HEK293T (cell line): ENCODE measurements around the gene SLC30A10.
"Not testable (repeated sequence)": the region's sequence is repeated elsewhere in the genome, so short reads cannot be mapped to it uniquely, and the experiment has no call there.

ENCODE experiments used
- CTCF ChIA-PET: fragments of 350-600 bp; formaldehyde crosslinking; extraction: SDS; loops from one replicate; lab custom pipeline; 2021; ENCODE audit warnings: antibody characterized with exemption, inconsistent platforms; lab: Yijun Ruan, JAX
- POLR2A ChIA-PET: fragments of 350-600 bp; formaldehyde crosslinking; extraction: SDS; loops from one replicate; lab custom pipeline; 2020; ENCODE audit warnings: antibody characterized with exemption, inconsistent platforms; lab: Yijun Ruan, JAX
- DNase-seq: peaks from one replicate; pipeline ENCODE4 v3.0.0; 2012; ENCODE audit warnings: mixed read lengths; ENCODE audit errors: extremely low spot score
- ARNT ChIP-seq: fragments of 450-650 bp; IDR thresholded peaks from 2 replicates; pipeline ENCODE4 v1.6.1; 2017; ENCODE audit warnings: mild to moderate bottlenecking
- BHLHE40 ChIP-seq: fragments of 450-650 bp; IDR thresholded peaks from 2 replicates; pipeline ENCODE4 v1.6.1; 2016; ENCODE audit warnings: mild to moderate bottlenecking, moderate library complexity, borderline replicate concordance
- CTBP1 ChIP-seq: fragments of 450-650 bp; IDR thresholded peaks from 2 replicates; pipeline ENCODE4 v1.6.1; 2016; ENCODE audit warnings: borderline replicate concordance
- ELF4 ChIP-seq: fragments of 450-650 bp; IDR thresholded peaks from 2 replicates; pipeline ENCODE4 v1.6.1; 2017; ENCODE audit warnings: antibody characterized with exemption
- FOXA1 ChIP-seq: fragments of 450-650 bp; IDR thresholded peaks from 2 replicates; pipeline ENCODE4 v1.6.1; 2016; ENCODE audit warnings: mild to moderate bottlenecking
- FOXK2 ChIP-seq: fragments of 450-650 bp; IDR thresholded peaks from 2 replicates; pipeline ENCODE4 v1.6.1; 2016; ENCODE audit warnings: mild to moderate bottlenecking
- FOXM1 ChIP-seq: fragments of 450-650 bp; IDR thresholded peaks from 2 replicates; pipeline ENCODE4 v1.6.1; 2017; ENCODE audit warnings: mild to moderate bottlenecking, borderline replicate concordance
- HDGF ChIP-seq: fragments of 450-650 bp; IDR thresholded peaks from 2 replicates; pipeline ENCODE4 v1.6.1; 2017; ENCODE audit warnings: antibody characterized with exemption, borderline replicate concordance
- L3MBTL2 ChIP-seq: fragments of 450-650 bp; conservative IDR thresholded peaks from 2 replicates; pipeline ENCODE4 v1.6.1; 2016; ENCODE audit warnings: mild to moderate bottlenecking
- LEF1 ChIP-seq: fragments of 450-650 bp; IDR thresholded peaks from 2 replicates; pipeline ENCODE4 v1.6.1; 2017; ENCODE audit warnings: mild to moderate bottlenecking, borderline replicate concordance
- NFRKB ChIP-seq: fragments of 450-650 bp; IDR thresholded peaks from 2 replicates; pipeline ENCODE4 v1.6.1; 2016; ENCODE audit warnings: mild to moderate bottlenecking, moderate library complexity
- SP1 ChIP-seq: fragments of 450-650 bp; IDR thresholded peaks from 2 replicates; pipeline ENCODE4 v1.6.1; 2017
- SUZ12 ChIP-seq: fragments of 450-650 bp; IDR thresholded peaks from 2 replicates; pipeline ENCODE4 v1.6.1; 2016; ENCODE audit warnings: mild to moderate bottlenecking
- TARDBP ChIP-seq: fragments of 450-650 bp; IDR thresholded peaks from 2 replicates; pipeline ENCODE4 v1.6.1; 2016
- ZNF384 ChIP-seq: fragments of 450-650 bp; IDR thresholded peaks from 2 replicates; pipeline ENCODE4 v1.6.1; 2016
- TF ChIP-seq, protein P1 (sequence below): fragments of 450-650 bp; IDR thresholded peaks from 2 replicates; pipeline ENCODE4 v1.6.1; 2016

The SLC30A10 gene

GRCh38 chr1:219959540-219960203 lies 31.3 kb upstream of the SLC30A10 start:
- TF ChIP-seq FOXM1 (peak; percentile 50), FOXK2 (no peak), L3MBTL2 (no peak), FOXA1 (no peak)
- DNase-seq, result no peak
- ChIA-PET CTCF (no interaction called here), POLR2A (interaction anchor here (0.8 to 0.9 kb wide), 2 partner anchors 21 to 95 kb away, joined by 3 to 4 read pairs; no protein-coding TSS in a partner anchor)

- TF ChIP-seq BHLHE40, result no peak
- TF ChIP-seq CTBP1, result peak; percentile 68
- TF ChIP-seq, protein P1, sequence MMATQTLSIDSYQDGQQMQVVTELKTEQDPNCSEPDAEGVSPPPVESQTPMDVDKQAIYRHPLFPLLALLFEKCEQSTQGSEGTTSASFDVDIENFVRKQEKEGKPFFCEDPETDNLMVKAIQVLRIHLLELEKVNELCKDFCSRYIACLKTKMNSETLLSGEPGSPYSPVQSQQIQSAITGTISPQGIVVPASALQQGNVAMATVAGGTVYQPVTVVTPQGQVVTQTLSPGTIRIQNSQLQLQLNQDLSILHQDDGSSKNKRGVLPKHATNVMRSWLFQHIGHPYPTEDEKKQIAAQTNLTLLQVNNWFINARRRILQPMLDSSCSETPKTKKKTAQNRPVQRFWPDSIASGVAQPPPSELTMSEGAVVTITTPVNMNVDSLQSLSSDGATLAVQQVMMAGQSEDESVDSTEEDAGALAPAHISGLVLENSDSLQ, result peak; percentile 94
- peak; percentile 36 for DNase-seq
- CTCF ChIA-PET, result interaction anchor here (0.5 to 0.9 kb wide), 2 partner anchors 12 to 66 kb away, joined by 3 to 4 read pairs; no protein-coding TSS in a partner anchor
- POLR2A ChIA-PET, result interaction anchor here (0.8 to 0.9 kb wide), 2 partner anchors 21 to 96 kb away, joined by 3 to 4 read pairs; no protein-coding TSS in a partner anchor
Measured at GRCh38 chr1:219958875-219959417, 30.6 kb upstream of the SLC30A10 start.

GRCh38 chr1:219954736-219955421 lies 26.5 kb upstream of the SLC30A10 start:
- POLR2A ChIA-PET, result no interaction called here
- no peak for DNase-seq
- CTCF ChIA-PET, result no interaction called here
- TF ChIP-seq ZNF384, result no peak
- no peak for TF ChIP-seq HDGF
- TF ChIP-seq CTBP1, result no peak
- TF ChIP-seq FOXA1, result no peak
- no peak for TF ChIP-seq FOXM1
- TF ChIP-seq, protein P1, result no peak
- no peak for TF ChIP-seq BHLHE40
- TF ChIP-seq ARNT, result no peak
- no peak for TF ChIP-seq LEF1
- TF ChIP-seq TARDBP, result no peak

DNA sequence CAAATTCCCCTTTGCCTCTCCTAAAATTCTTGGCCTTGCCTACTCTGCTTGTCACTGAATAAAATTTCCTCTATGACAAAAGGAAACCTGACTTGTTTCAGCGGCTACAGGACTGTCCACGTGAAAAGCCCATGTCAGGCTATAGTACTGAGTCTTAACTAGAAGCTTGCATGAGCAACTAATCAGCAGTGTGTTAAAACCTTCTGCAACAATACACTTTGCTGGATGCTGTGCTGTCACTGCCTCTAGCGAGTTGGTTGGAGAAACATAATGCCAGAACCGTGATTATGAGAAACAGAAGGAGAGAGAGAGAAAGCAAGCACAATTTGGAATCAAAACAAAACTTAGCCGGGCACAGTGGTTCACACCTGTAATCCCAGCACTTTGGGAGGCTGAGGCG lies 25.7 kb upstream of the SLC30A10 start:
- ChIA-PET POLR2A (no interaction called here), CTCF (no interaction called here)
- DNase-seq, result no peak
- TF ChIP-seq, protein P1, result no peak
- no peak for TF ChIP-seq FOXK2
- no peak for TF ChIP-seq TARDBP
- TF ChIP-seq FOXM1, result no peak
- TF ChIP-seq ZNF384, result no peak
- TF ChIP-seq HDGF, result no peak
- no peak for TF ChIP-seq ELF4
- TF ChIP-seq FOXA1, result no peak
- no peak for TF ChIP-seq SP1
- no peak for TF ChIP-seq SUZ12
- TF ChIP-seq LEF1, result no peak
- no peak for TF ChIP-seq CTBP1
- no peak for TF ChIP-seq NFRKB
- TF ChIP-seq BHLHE40, result no peak
- no peak for TF ChIP-seq ARNT
- no peak for TF ChIP-seq L3MBTL2

DNA sequence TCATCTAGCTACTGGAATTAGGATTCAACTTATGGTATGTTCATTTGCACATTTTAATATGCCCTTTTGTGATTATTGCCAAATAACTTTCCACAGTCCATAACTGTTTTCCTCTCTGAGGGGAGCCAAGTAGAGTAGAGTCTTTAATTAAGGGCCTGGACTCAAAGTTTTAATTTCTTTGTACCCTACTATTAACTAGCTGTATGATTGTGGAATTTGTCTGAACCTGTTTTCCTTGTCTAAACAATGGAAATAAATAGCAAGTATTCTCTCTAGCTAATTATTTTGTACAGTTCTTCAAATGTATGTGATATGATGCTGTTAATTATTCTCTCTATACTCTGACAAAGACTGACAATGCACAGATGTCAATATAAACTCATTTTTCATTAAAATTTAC lies 24.0 kb upstream of the SLC30A10 start:
- ChIA-PET CTCF (no interaction called here), POLR2A (no interaction called here)
- no peak for TF ChIP-seq ZNF384
- TF ChIP-seq ARNT, result no peak
- TF ChIP-seq HDGF, result no peak
- no peak for TF ChIP-seq L3MBTL2
- no peak for TF ChIP-seq ELF4
- no peak for TF ChIP-seq CTBP1
- TF ChIP-seq TARDBP, result no peak
- TF ChIP-seq FOXK2, result no peak
- no peak for TF ChIP-seq SP1
- no peak for TF ChIP-seq FOXM1
- TF ChIP-seq LEF1, result no peak
- no peak for TF ChIP-seq SUZ12
- no peak for TF ChIP-seq NFRKB
- TF ChIP-seq FOXA1, result no peak
- TF ChIP-seq, protein P1, result no peak
- TF ChIP-seq BHLHE40, result no peak
- no peak for DNase-seq

- CTCF ChIA-PET, DNase-seq, POLR2A ChIA-PET: not testable (repeated sequence)
Measured at GRCh38 chr1:219949227-219949626, 20.9 kb upstream of the SLC30A10 start.

DNA sequence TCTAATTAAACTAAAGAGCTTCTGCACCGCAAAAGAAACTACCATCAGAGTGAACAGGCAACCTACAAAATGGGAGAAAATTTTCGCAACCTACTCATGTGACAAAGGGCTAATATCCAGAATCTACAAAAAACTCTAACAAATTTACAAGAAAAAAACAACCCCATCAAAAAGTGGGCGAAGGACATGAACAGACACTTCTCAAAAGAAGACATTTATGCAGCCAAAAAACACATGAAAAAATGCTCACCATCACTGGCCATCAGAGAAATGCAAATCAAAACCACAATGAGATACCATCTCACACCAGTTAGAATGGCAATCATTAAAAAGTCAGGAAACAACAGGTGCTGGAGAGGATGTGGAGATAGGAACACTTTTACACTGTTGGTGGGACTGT lies 20.4 kb upstream of the SLC30A10 start:
- POLR2A ChIA-PET, CTCF ChIA-PET, DNase-seq: not testable (repeated sequence)
